SK-N-SH (cell line): ENCODE results near the gene CDC14B. TPM values are rescaled to one million over a fixed set of nuclear protein-coding genes. Genes with fewer than 3 reads are reported as not detected.

ENCODE experiments used
- CTCF ChIA-PET: fragments of 300-600, 350-600 bp; formaldehyde crosslinking; extraction: SDS; loops from one replicate; lab custom pipeline; 2021; lab: Yijun Ruan, JAX
- POLR2A ChIA-PET: fragments of 350-600 bp; sonication (Branson Sonifier 250); formaldehyde crosslinking; extraction: SDS; loops from one replicate; lab custom pipeline; 2020; ENCODE audit warnings: antibody characterized with exemption, inconsistent platforms; lab: Yijun Ruan, JAX
- DNase-seq: peaks from one replicate; pipeline ENCODE4 v3.0.0; 2012
- H2AFZ ChIP-seq: fragments of 200-600 bp; sonication (generic); 2 replicates; pipeline ENCODE4 v1.8.1; 2016; ENCODE audit warnings: antibody characterized with exemption, mild to moderate bottlenecking, low read depth
- H3F3A ChIP-seq: fragments of 200-600 bp; sonication (generic); replicated peaks from 2 replicates; pipeline ENCODE3; 2016; ENCODE audit warnings: antibody characterized with exemption, mild to moderate bottlenecking; ENCODE audit not compliant: insufficient read depth
- H3K27ac ChIP-seq, 2 experiments: fragments of 200-500 bp in 1 of 2; fragments of 200-600 bp in 1 of 2; sonication (Bioruptor generic) in 1 of 2; sonication (generic), shearing (Covaris generic) in 1 of 2; 2 replicates each; pipeline versions ENCODE4 v1.5.1 to v1.6.1; 2014 to 2016; ENCODE audit warnings: low read depth in 2 of 2, inconsistent platforms in 1 of 2, low read length in 1 of 2, mild to moderate bottlenecking in 1 of 2, mixed read lengths in 1 of 2
- H3K27me3 ChIP-seq: fragments of 200-600 bp; sonication (generic), shearing (Covaris generic); 2 replicates; pipeline ENCODE4 v1.6.1; 2016; ENCODE audit warnings: mixed run types; ENCODE audit not compliant: insufficient read depth
- H3K36me3 ChIP-seq, 2 experiments: fragments of 200-500 bp in 1 of 2; fragments of 200-600 bp in 1 of 2; sonication (Bioruptor generic) in 1 of 2; sonication (generic) in 1 of 2; replicated peaks in 1 of 2; 2 replicates each; pipeline versions ENCODE3 to v1.5.1; 2014 to 2016; ENCODE audit warnings: low read length in 1 of 2, mild to moderate bottlenecking in 1 of 2; ENCODE audit not compliant: insufficient read depth in 2 of 2, control insufficient read depth in 1 of 2
- H3K4me1 ChIP-seq, 2 experiments: fragments of 200-500 bp in 1 of 2; fragments of 200-600 bp in 1 of 2; sonication (Bioruptor generic) in 1 of 2; sonication (generic), shearing (Covaris generic) in 1 of 2; 2 replicates each; pipeline versions ENCODE4 v1.5.1 to v1.6.1; 2014 to 2016; ENCODE audit warnings: low read depth in 1 of 2, low read length in 1 of 2, mixed run types in 1 of 2; ENCODE audit not compliant: insufficient read depth in 2 of 2, control insufficient read depth in 1 of 2
- H3K4me2 ChIP-seq: fragments of 200-600 bp; sonication (generic), shearing (Covaris generic); 2 replicates; pipeline ENCODE4 v1.6.1; 2017; ENCODE audit warnings: mixed run types
- H3K4me3 ChIP-seq, 2 experiments: fragments of 200-500 bp in 1 of 2; fragments of 200-600 bp in 1 of 2; sonication (Bioruptor generic) in 1 of 2; sonication (generic), shearing (Covaris generic) in 1 of 2; 2 replicates each; pipeline versions ENCODE4 v1.5.1 to v1.8.1; 2014 to 2016; ENCODE audit warnings: low read depth in 2 of 2, inconsistent platforms in 1 of 2, low read length in 1 of 2, mild to moderate bottlenecking in 1 of 2, mixed read lengths in 1 of 2, moderate library complexity in 1 of 2
- H3K79me2 ChIP-seq: fragments of 200-600 bp; sonication (generic); 2 replicates; pipeline ENCODE4 v1.8.1; 2017; ENCODE audit warnings: mild to moderate bottlenecking; ENCODE audit not compliant: insufficient read depth
- H3K9ac ChIP-seq: fragments of 200-600 bp; sonication (generic); 2 replicates; pipeline ENCODE4 v1.6.1; 2017; ENCODE audit warnings: mixed run types
- H3K9me2 ChIP-seq: fragments of 200-600 bp; sonication (generic); 2 replicates; pipeline ENCODE4 v1.6.1; 2017; ENCODE audit warnings: mixed run types
- H3K9me3 ChIP-seq: fragments of 200-600 bp; sonication (generic); 2 replicates; pipeline ENCODE4 v1.6.1; 2017; ENCODE audit warnings: mixed run types, mild to moderate bottlenecking, moderate library complexity
- H4K20me1 ChIP-seq: fragments of 200-600 bp; sonication (generic); 2 replicates; pipeline ENCODE4 v1.6.1; 2017; ENCODE audit warnings: mild to moderate bottlenecking, mixed run types; ENCODE audit not compliant: insufficient read depth
- CHD2 ChIP-seq: fragments of 150-350 bp; IDR thresholded peaks from 2 replicates; pipeline ENCODE4 v1.6.1; 2018; ENCODE audit warnings: low read length; ENCODE audit not compliant: partially characterized antibody
- CTCF ChIP-seq: fragments of 200-600 bp; sonication (generic); IDR thresholded peaks from 2 replicates; pipeline ENCODE4 v1.6.1; 2017; ENCODE audit warnings: antibody characterized with exemption, mild to moderate bottlenecking, moderate library complexity
- EZH2phosphoT487 ChIP-seq: fragments of 200-600 bp; sonication (generic); IDR thresholded peaks from 2 replicates; pipeline ENCODE4 v1.6.1; 2017; ENCODE audit warnings: low read depth, mixed run types, mild to moderate bottlenecking, antibody characterized with exemption, moderate library complexity, borderline replicate concordance
- GABPA ChIP-seq: IDR thresholded peaks from 2 replicates; pipeline ENCODE4 v1.4.0; 2012; ENCODE audit warnings: low read depth, mild to moderate bottlenecking
- GATA2 ChIP-seq: sonication (generic); formaldehyde crosslinking; IDR thresholded peaks from 2 replicates; pipeline ENCODE4 v1.5.0; 2020; ENCODE audit warnings: mild to moderate bottlenecking, missing genetic modification reagents
- IRF3 ChIP-seq: fragments of 150-350 bp; IDR thresholded peaks from 2 replicates; pipeline ENCODE4 v1.6.1; 2016; ENCODE audit warnings: mild to moderate bottlenecking, low read depth, low read length
- JUND ChIP-seq: IDR thresholded peaks from 2 replicates; pipeline ENCODE4 v1.4.0; 2012
- MXI1 ChIP-seq: IDR thresholded peaks from 2 replicates; pipeline ENCODE4 v1.6.1; 2012; ENCODE audit warnings: mild to moderate bottlenecking, low read depth, low read length, improper control_type of control experiment
- PBX3 ChIP-seq: IDR thresholded peaks from 2 replicates; pipeline ENCODE4; 2012
- POLR2AphosphoS5 ChIP-seq: IDR thresholded peaks from 2 replicates; pipeline ENCODE4 v1.6.1; 2012; ENCODE audit warnings: low read depth, low read length
- RAD21 ChIP-seq: IDR thresholded peaks from 2 replicates; pipeline ENCODE4 v1.6.1; 2012; ENCODE audit warnings: mild to moderate bottlenecking, low read length
- REST ChIP-seq: IDR thresholded peaks from 2 replicates; pipeline ENCODE4 v1.6.1; 2012; ENCODE audit warnings: mild to moderate bottlenecking, low read depth, low read length, moderate library complexity
- RFX5 ChIP-seq: IDR thresholded peaks from 2 replicates; pipeline ENCODE4 v1.6.1; 2012; ENCODE audit warnings: mild to moderate bottlenecking, improper control_type of control experiment, low read length
- SMC3 ChIP-seq: IDR thresholded peaks from 2 replicates; pipeline ENCODE4 v1.6.1; 2012; ENCODE audit warnings: low read depth, low read length, improper control_type of control experiment
- TAF1 ChIP-seq: IDR thresholded peaks from 2 replicates; pipeline ENCODE4 v1.6.1; 2012; ENCODE audit warnings: low read depth, mild to moderate bottlenecking, low read length, moderate library complexity, borderline replicate concordance
- TCF12 ChIP-seq: IDR thresholded peaks from 2 replicates; pipeline ENCODE4 v1.4.0; 2012
- TEAD4 ChIP-seq: IDR thresholded peaks from 2 replicates; pipeline ENCODE4 v1.4.0; 2012; ENCODE audit warnings: mild to moderate bottlenecking, borderline replicate concordance; ENCODE audit not compliant: insufficient read depth
- USF2 ChIP-seq: fragments of 150-350 bp; IDR thresholded peaks from 2 replicates; pipeline ENCODE4 v1.6.1; 2017; ENCODE audit warnings: antibody characterized with exemption, low read length, low read depth, borderline replicate concordance
- WGBS: methylation state at CpG from one replicate; pipeline ENCODE4 v1.1.6; 2017; ENCODE audit warnings: low lambda C conversion rate; 5-methylcytosine and 5-hydroxymethylcytosine counted together
- polyA plus RNA-seq, 3 experiments: library from polyadenylated mRNA; depleted of rRNA; stranded (reverse); fragments of >200 nt; gene quantifications; 2 replicates each; pipeline ENCODE4 v1.2.3, GENCODE V29; 2012

Gene CDC14B
- polyA plus RNA-seq, 1 of the 3 experiments (the other 2 are of a cell fraction), result 10.1 TPM

- H3K4me2 ChIP-seq, result no peak overlapping the region
- no peaks in the 10 kb centered on the region for H3K9me2 ChIP-seq
Observed at GRCh38 chr9:96478829-96479371, 140.7 kb downstream of the CDC14B start.

More at GRCh38 chr9:96478829-96479371, 140.7 kb downstream of the CDC14B start:
- no peak overlapping the region for H3K9ac ChIP-seq
- ChIA-PET POLR2A (no interaction called here), CTCF (no interaction called here)
- no peaks in the 10 kb centered on the region; the same call in 1 of the 2 replicates for H3K79me2 ChIP-seq
- H4K20me1 ChIP-seq, result no peaks in the 10 kb centered on the region
- no peak for DNase-seq
- H2AFZ ChIP-seq, result no peak overlapping the region
- peaks cover 0 to 12% of the 10 kb centered on the region in 2 experiments; a peak in 1 of 4 replicates for H3K4me1 ChIP-seq
- H3F3A ChIP-seq, result peaks cover 10% of the 10 kb centered on the region
- peak overlapping the region in 1 of 2 experiments; percentile 51; a peak in 2 of 4 replicates for H3K27ac ChIP-seq
- peaks cover 13 to 35% of the 10 kb centered on the region in 2 experiments for H3K36me3 ChIP-seq
- no peak for TF ChIP-seq REST
- TF ChIP-seq IRF3, result no peak
- no peak for TF ChIP-seq PBX3
- no peak for TF ChIP-seq TCF12
- no peak for TF ChIP-seq CHD2
- TF ChIP-seq CTCF, result no peak
- TF ChIP-seq GABPA, result no peak
- no peak for TF ChIP-seq TEAD4
- no peak for TF ChIP-seq RFX5
- TF ChIP-seq EZH2phosphoT487, result no peak
- no peak for TF ChIP-seq JUND
- no peak for TF ChIP-seq TAF1
- no peak for TF ChIP-seq RAD21
- TF ChIP-seq POLR2AphosphoS5, result no peak
- no peak for TF ChIP-seq MXI1
- TF ChIP-seq USF2, result no peak
- no peak for TF ChIP-seq SMC3
- TF ChIP-seq GATA2, result no peak
- H3K9me3 ChIP-seq, result no peaks in the 10 kb centered on the region
- H3K27me3 ChIP-seq, result no peaks in the 10 kb centered on the region
- H3K4me3 ChIP-seq, result no peak overlapping the region
- WGBS, result 58% methylated on average over 4 of the region's 4 CpGs
